CD14-positive monocyte (primary cell): ENCODE data around the gene SUSD5. TPM values are rescaled to one million over a fixed set of nuclear protein-coding genes. Genes with fewer than 3 reads are reported as not detected.
"Not testable (repeated sequence)": the region's sequence is repeated elsewhere in the genome, so short reads cannot be mapped to it uniquely, and the experiment has no call there.

Experiments used
- DNase-seq, 3 donors: peaks; one replicate each; pipeline ENCODE4 v3.0.0-alpha.2; 2011 to 2022
- H2AFZ ChIP-seq: 2 replicates; pipeline ENCODE4 v1.6.0; 2012; ENCODE audit warnings: mild to moderate bottlenecking, low read depth, low read length, inconsistent platforms; ENCODE audit not compliant: insufficient read depth, poor library complexity, severe bottlenecking
- H3K27ac ChIP-seq, 2 donors: 1 replicate in 1 of 2; 2 replicates in 1 of 2; pipeline ENCODE4 v1.5.1; 2012 to 2013; ENCODE audit warnings: low read length in 2 of 2, control low read depth in 1 of 2, inconsistent platforms in 1 of 2, low read depth in 1 of 2, mild to moderate bottlenecking in 1 of 2
- H3K27me3 ChIP-seq, 2 donors: one replicate each; pipeline versions ENCODE4 v1.6.0 to v1.6.1; 2011 to 2013; ENCODE audit warnings: low read length in 2 of 2; ENCODE audit not compliant: control insufficient read depth in 2 of 2, insufficient read depth in 2 of 2
- H3K36me3 ChIP-seq, 2 donors: replicated peaks in 1 of 2; 1 replicate in 1 of 2; 2 replicates in 1 of 2; pipeline versions ENCODE4 v1.5.1 to v1.6.1; 2012 to 2013; ENCODE audit warnings: low read length in 2 of 2, control low read depth in 1 of 2, inconsistent platforms in 1 of 2, mild to moderate bottlenecking in 1 of 2; ENCODE audit not compliant: insufficient read depth in 2 of 2, control insufficient read depth in 1 of 2
- H3K4me1 ChIP-seq, 2 donors: 1 replicate in 1 of 2; 2 replicates in 1 of 2; pipeline versions ENCODE4 v1.5.1 to v1.6.1; 2012 to 2013; ENCODE audit warnings: low read length in 2 of 2, control low read depth in 1 of 2, inconsistent platforms in 1 of 2, mild to moderate bottlenecking in 1 of 2, moderate library complexity in 1 of 2; ENCODE audit not compliant: insufficient read depth in 2 of 2, control insufficient read depth in 1 of 2
- H3K4me2 ChIP-seq: replicated peaks from 2 replicates; pipeline ENCODE3; 2012; ENCODE audit warnings: low read length, moderate library complexity, mild to moderate bottlenecking; ENCODE audit not compliant: poor library complexity, severe bottlenecking; ENCODE audit errors: extremely low read depth
- H3K4me3 ChIP-seq, 3 experiments: fragments of 200-600 bp in 1 of 3; sonication (generic) in 1 of 3; replicated peaks in 1 of 3; 1 replicate in 2 of 3; 2 replicates in 1 of 3; pipeline ENCODE4 v1.5.1; 2011 to 2013; ENCODE audit warnings: low read length in 3 of 3, mild to moderate bottlenecking in 3 of 3, control low read depth in 2 of 3, low read depth in 2 of 3, inconsistent platforms in 1 of 3, moderate library complexity in 1 of 3
- H3K79me2 ChIP-seq: 2 replicates; pipeline ENCODE4 v1.6.0; 2012; ENCODE audit warnings: mild to moderate bottlenecking, control low read depth, inconsistent platforms, low read length, moderate library complexity; ENCODE audit not compliant: insufficient read depth
- H3K9ac ChIP-seq: 2 replicates; pipeline ENCODE4 v1.6.0; 2017; ENCODE audit warnings: low read length, mild to moderate bottlenecking; ENCODE audit not compliant: insufficient read depth, poor library complexity, severe bottlenecking
- H3K9me3 ChIP-seq, 2 donors: replicated peaks in 1 of 2; 1 replicate in 1 of 2; 2 replicates in 1 of 2; pipeline versions ENCODE4 v1.5.1 to v1.6.1; 2012 to 2013; ENCODE audit warnings: low read length in 2 of 2, control low read depth in 1 of 2; ENCODE audit not compliant: control insufficient read depth in 1 of 2, insufficient read depth in 1 of 2
- H4K20me1 ChIP-seq: 2 replicates; pipeline ENCODE4 v1.6.0; 2012; ENCODE audit warnings: mild to moderate bottlenecking, low read length, control low read depth, moderate library complexity; ENCODE audit not compliant: insufficient read depth
- H3K27ac Mint-ChIP-seq, 7 donors: one replicate each; pipeline ENCODE4 v1.8.0; 2020; ENCODE audit warnings: mild to moderate bottlenecking in 7 of 7, mixed read lengths in 7 of 7, moderate library complexity in 6 of 7, inconsistent platforms in 2 of 7
- H3K27me3 Mint-ChIP-seq, 3 donors: one replicate each; pipeline ENCODE4 v1.8.0; 2021 to 2022; ENCODE audit warnings: low read depth in 3 of 3, mild to moderate bottlenecking in 3 of 3, mixed read lengths in 3 of 3, moderate library complexity in 3 of 3, inconsistent platforms in 1 of 3
- H3K36me3 Mint-ChIP-seq, 2 donors: one replicate each; pipeline ENCODE4 v1.8.0; 2020; ENCODE audit warnings: mixed read lengths in 2 of 2, inconsistent platforms in 1 of 2, mild to moderate bottlenecking in 1 of 2
- H3K4me1 Mint-ChIP-seq: one replicate; pipeline ENCODE4 v1.8.0; 2020; ENCODE audit warnings: mild to moderate bottlenecking, mixed read lengths
- H3K4me3 Mint-ChIP-seq, 2 donors: one replicate each; pipeline ENCODE4 v1.8.0; 2020; ENCODE audit warnings: mild to moderate bottlenecking in 2 of 2, mixed read lengths in 2 of 2, moderate library complexity in 1 of 2
- H3K9me3 Mint-ChIP-seq, 7 donors: one replicate each; pipeline ENCODE4 v1.8.0; 2020 to 2022; ENCODE audit warnings: mixed read lengths in 7 of 7, mild to moderate bottlenecking in 6 of 7, moderate library complexity in 6 of 7, inconsistent platforms in 2 of 7
- WGBS: methylation state at CpG from one replicate; pipeline ENCODE4 v1.1.5; 2013; ENCODE audit warnings: missing lambda C conversion rate; ENCODE audit not compliant: insufficient coverage; 5-methylcytosine and 5-hydroxymethylcytosine counted together
- intact Hi-C, 2 donors: fragments of 100-400 bp; cut with micrococcal nuclease; formaldehyde crosslinking; loops; one replicate each; pipeline versions ENCODE4 v1.15.0 to v1.15.1; 2023
- polyA plus RNA-seq, 3 donors: library from polyadenylated mRNA; depleted of rRNA in 1 of 3; unstranded in 2 of 3; stranded (reverse) in 1 of 3; fragments of 300-500 nt in 2 of 3; fragments of >200 nt in 1 of 3; fragmentation: Illumina TruSeq in 2 of 3; gene quantifications; 1 replicate in 2 of 3; 2 replicates in 1 of 3; pipeline ENCODE4 v1.2.3, GENCODE V29; 2012 to 2021
- TF ChIP-seq, protein P1 (sequence below): fragments of 200-600 bp; IDR thresholded peaks from one replicate; pipeline ENCODE4 v1.8.0; 2022; ENCODE audit warnings: antibody characterized with exemption, mild to moderate bottlenecking

Gene SUSD5
- polyA plus RNA-seq, 3 donors = not detected

DNA sequence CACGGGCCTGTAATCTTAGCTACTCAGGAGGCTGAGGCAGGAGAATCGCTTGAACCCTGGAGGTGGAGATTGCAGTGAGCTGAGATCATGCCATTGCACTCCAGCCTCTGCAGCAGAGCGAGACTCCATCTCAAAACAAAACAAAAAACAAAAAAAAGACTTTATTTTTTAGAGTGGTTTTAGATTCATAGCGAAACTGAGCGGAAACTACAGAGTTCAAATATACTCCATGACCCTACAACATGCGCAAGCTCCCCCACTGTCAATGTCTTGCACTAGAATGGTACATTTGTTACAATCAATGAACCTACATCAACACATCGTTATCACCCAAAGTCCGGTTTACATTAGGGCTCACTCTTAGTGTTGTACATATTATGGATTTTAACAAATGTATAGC lies 107.0 kb downstream of the SUSD5 start:
- no peak overlapping the region for H3K9ac ChIP-seq
- H3K4me1 Mint-ChIP-seq = peaks cover 55% of the 10 kb centered on the region
- H3K27ac Mint-ChIP-seq = peak overlapping the region; percentile 3 to 88 (median 73)

DNA sequence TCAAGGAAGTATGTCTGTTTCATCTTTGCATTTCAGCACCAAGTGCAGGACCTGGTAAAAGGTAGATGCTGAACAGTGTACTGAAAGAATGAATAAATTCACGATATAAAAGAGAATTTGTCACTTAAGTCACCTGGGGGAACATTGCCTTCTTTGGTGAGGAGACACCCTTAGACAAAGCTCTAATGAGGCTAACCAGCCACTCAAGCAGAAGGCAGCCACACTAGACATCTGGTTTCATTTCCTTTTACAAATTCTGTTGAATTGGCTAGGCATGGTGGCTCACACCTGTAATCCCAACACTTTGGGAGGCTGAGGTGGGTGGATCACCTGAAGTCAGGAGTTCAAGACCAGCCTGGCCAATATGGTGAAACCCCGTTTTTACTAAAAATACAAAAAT lies 111.8 kb downstream of the SUSD5 start:
- DNase-seq, H3K9me3 Mint-ChIP-seq, H3K9me3 ChIP-seq, H3K4me2 ChIP-seq, H3K4me3 Mint-ChIP-seq, H3K9ac ChIP-seq, H2AFZ ChIP-seq, H3K36me3 Mint-ChIP-seq, H3K27me3 Mint-ChIP-seq, H3K27me3 ChIP-seq, H3K36me3 ChIP-seq, H3K27ac Mint-ChIP-seq, H4K20me1 ChIP-seq, intact Hi-C loops, H3K79me2 ChIP-seq, H3K27ac ChIP-seq, H3K4me3 ChIP-seq: not testable (repeated sequence)
- WGBS = no CpG with 5 or more reads among the region's 2 CpGs
- H3K4me1 Mint-ChIP-seq = peaks cover 48% of the 10 kb centered on the region
- H3K4me1 ChIP-seq = peaks cover 38 to 50% of the 10 kb centered on the region in 2 donors

More for the DNA sequence above, 107.0 kb downstream of the SUSD5 start:
- Histone ChIP-seq H3K36me3 (no peaks in the 10 kb centered on the region), H2AFZ (no peak overlapping the region), H3K4me3 (peak overlapping the region in 1 of 3 experiments; percentile 15), H3K4me2 (peak overlapping the region; percentile 21), H4K20me1 (peaks cover 6% of the 10 kb centered on the region), H3K79me2 (peaks cover 21% of the 10 kb centered on the region), H3K9me3 (no peaks in the 10 kb centered on the region), H3K4me1 (peaks cover 52 to 68% of the 10 kb centered on the region in 2 donors), H3K27me3 (no peaks in the 10 kb centered on the region), H3K27ac (peak overlapping the region in 1 of 2 donors; percentile 38)
- H3K36me3 Mint-ChIP-seq = no peaks in the 10 kb centered on the region
- DNase-seq = no peak
- no peaks in the 10 kb centered on the region for H3K9me3 Mint-ChIP-seq
- no CpG with 5 or more reads among the region's 8 CpGs for WGBS
- H3K4me3 Mint-ChIP-seq = no peak overlapping the region
- H3K27me3 Mint-ChIP-seq = peaks cover 0 to 2% (median 1%) of the 10 kb centered on the region in 3 donors
- intact Hi-C loops = loop anchor here in 1 of 2 donors (10.0 kb wide), 1 partner anchor 323 kb away; no protein-coding TSS in a partner anchor
- TF ChIP-seq, protein P1, sequence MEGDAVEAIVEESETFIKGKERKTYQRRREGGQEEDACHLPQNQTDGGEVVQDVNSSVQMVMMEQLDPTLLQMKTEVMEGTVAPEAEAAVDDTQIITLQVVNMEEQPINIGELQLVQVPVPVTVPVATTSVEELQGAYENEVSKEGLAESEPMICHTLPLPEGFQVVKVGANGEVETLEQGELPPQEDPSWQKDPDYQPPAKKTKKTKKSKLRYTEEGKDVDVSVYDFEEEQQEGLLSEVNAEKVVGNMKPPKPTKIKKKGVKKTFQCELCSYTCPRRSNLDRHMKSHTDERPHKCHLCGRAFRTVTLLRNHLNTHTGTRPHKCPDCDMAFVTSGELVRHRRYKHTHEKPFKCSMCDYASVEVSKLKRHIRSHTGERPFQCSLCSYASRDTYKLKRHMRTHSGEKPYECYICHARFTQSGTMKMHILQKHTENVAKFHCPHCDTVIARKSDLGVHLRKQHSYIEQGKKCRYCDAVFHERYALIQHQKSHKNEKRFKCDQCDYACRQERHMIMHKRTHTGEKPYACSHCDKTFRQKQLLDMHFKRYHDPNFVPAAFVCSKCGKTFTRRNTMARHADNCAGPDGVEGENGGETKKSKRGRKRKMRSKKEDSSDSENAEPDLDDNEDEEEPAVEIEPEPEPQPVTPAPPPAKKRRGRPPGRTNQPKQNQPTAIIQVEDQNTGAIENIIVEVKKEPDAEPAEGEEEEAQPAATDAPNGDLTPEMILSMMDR = no peak
